Activated CD4-positive, alpha-beta T cell treated with anti-CD3 and anti-CD28 coated beads for 36 hours (primary cell): ENCODE measurements around the gene ALDH9A1. TPM values are rescaled to one million over a fixed set of nuclear protein-coding genes. Genes with fewer than 3 reads are reported as not detected.
"Not testable (repeated sequence)": the region's sequence is repeated elsewhere in the genome, so short reads cannot be mapped to it uniquely, and the experiment has no call there.

Source experiments
- ATAC-seq: fragments of 200-7000 bp; cut with Tn5 transposase; one replicate; pipeline ENCODE4 v1.10.0; 2021; ENCODE audit warnings: mild to moderate bottlenecking, moderate library complexity
- CTCF ChIA-PET: fragments of 350-600 bp; sonication (Branson Sonifier 250); formaldehyde crosslinking; loops from one replicate; lab custom pipeline; 2021; ENCODE audit warnings: antibody characterized with exemption; lab: Charles Lee
- POLR2A ChIA-PET: fragments of 350-600 bp; sonication (Branson Sonifier 250); formaldehyde crosslinking; loops from one replicate; lab custom pipeline; 2021; ENCODE audit warnings: antibody characterized with exemption, inconsistent platforms; lab: Charles Lee
- DNase-seq: peaks from one replicate; pipeline ENCODE4 v3.0.0-alpha.2; 2020
- H3K27ac Mint-ChIP-seq: one replicate; pipeline ENCODE4 v1.8.0; 2021; ENCODE audit warnings: mixed read lengths
- H3K27me3 Mint-ChIP-seq: one replicate; pipeline ENCODE4 v1.8.0; 2021; ENCODE audit warnings: mixed read lengths
- H3K36me3 Mint-ChIP-seq: one replicate; pipeline ENCODE4 v1.8.0; 2021; ENCODE audit warnings: low read depth, mixed read lengths
- H3K4me1 Mint-ChIP-seq: one replicate; pipeline ENCODE4 v1.8.0; 2021; ENCODE audit warnings: mixed read lengths
- H3K4me3 Mint-ChIP-seq: one replicate; pipeline ENCODE4 v1.8.0; 2021; ENCODE audit warnings: mild to moderate bottlenecking, moderate library complexity, mixed read lengths
- H3K9me3 Mint-ChIP-seq: one replicate; pipeline ENCODE4 v1.8.0; 2021; ENCODE audit warnings: low read depth, mixed read lengths
- intact Hi-C, 2 experiments: fragments of 100-400 bp; cut with DNase I in 1 of 2; cut with micrococcal nuclease in 1 of 2; formaldehyde crosslinking; loops; one replicate each; pipeline versions ENCODE4 v1.14.2 to v1.15.1; 2022 to 2024; cut with DNase I, micrococcal nuclease
- total RNA-seq, 2 experiments: library from RNA; stranded (reverse); gene quantifications; one replicate each; pipeline ENCODE4 v1.2.3, GENCODE V29; 2021

ALDH9A1 gene
- total RNA-seq, 2 experiments from 2014 or later: 29.0 to 37.6 TPM

DNA sequence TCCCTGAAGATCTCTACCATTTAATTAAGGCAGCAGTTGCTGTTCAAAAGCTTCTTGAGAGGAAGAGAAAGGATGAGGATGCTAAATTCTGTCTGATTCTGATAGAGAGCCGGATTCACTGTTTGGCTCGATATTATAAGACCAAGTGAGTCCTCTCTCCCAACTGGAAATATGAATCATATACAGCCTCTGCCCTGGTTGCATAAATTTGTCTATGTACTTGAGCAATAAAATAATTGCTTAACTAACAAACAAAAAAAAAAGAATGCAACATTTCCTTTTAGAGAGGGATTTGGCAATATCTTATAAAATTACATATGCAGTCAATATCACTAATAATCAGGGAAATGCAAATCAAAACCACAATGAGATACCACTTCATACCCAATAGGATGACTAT is 26.8 kb downstream of the ALDH9A1 start:
- Mint-ChIP-seq H3K27me3 (no peaks in the 10 kb centered on the region), H3K4me1 (peaks cover 8% of the 10 kb centered on the region), H3K27ac (no peak overlapping the region), H3K4me3 (no peak overlapping the region), H3K9me3 (no peaks in the 10 kb centered on the region), H3K36me3 (peaks cover 48% of the 10 kb centered on the region)
- intact Hi-C loops: no loop called here
- ChIA-PET CTCF (no interaction called here), POLR2A (no interaction called here)
- ATAC-seq: no peak
- DNase-seq: no peak

DNA sequence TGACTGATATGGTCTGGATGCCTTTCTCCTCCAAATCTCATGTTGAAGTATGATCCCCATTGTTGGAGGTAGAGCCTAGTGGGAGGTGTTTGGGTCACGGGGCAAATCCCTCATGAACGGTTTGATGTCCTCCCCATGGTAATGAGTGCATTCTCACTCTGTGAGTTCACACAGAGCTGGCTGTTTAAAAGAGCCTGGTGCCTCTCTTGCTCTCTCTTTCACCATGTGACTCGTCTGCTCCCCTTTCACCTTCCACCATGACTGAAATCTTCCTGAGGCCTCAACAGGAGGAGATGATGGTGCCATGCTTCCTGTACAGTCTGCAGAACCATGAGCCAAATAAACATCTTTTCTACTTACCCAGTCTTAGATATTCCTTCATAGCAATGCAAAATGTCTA is 30.2 kb downstream of the ALDH9A1 start:
- Mint-ChIP-seq H3K27ac (no peak overlapping the region), H3K27me3 (no peaks in the 10 kb centered on the region), H3K4me3 (no peak overlapping the region), H3K36me3 (peaks cover 53% of the 10 kb centered on the region), H3K9me3 (no peaks in the 10 kb centered on the region), H3K4me1 (peaks cover 8% of the 10 kb centered on the region)
- ATAC-seq (peak; percentile 42), DNase-seq (peak; percentile 14)
- intact Hi-C loops: no loop called here
- ChIA-PET CTCF (no interaction called here), POLR2A (interaction anchor here (0.6 kb wide), 1 partner anchor 21 kb away, joined by 3 read pairs; no protein-coding TSS in a partner anchor)

DNA sequence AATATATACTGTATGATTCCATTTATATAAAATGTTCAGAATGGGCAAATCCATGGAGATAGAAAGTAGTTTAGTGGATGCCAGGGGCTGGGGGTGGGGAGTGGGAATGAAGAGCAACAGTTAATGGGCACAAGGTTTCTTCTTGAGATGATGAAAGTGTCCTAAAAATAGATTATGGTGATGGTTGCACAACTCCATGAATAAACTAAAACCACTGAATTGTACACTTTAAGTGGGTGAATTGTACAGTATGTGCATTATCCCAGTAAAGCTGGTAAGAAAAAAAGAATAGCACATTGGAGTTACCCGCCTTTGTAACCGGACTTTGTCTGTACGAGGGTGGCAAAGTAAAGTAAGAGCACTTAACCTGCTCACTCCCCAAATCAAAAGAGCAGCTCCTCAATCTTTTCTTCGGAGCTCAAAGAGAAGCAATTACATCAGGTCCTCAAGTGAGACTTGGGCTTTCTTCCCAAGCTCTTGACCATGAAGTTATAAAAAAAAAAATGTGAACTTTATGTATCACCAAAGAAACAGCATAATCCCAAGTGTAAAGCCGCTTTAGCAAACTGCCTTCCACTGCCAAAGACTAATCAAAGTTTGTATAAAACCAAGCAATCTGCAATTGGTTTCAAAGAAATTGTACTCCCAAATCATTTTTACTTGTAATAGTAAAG is 32.1 kb downstream of the ALDH9A1 start:
- H3K36me3 Mint-ChIP-seq: peaks cover 45% of the 10 kb centered on the region
- H3K4me3 Mint-ChIP-seq: no peak overlapping the region
- intact Hi-C loops: no loop called here
- H3K4me1 Mint-ChIP-seq: peaks cover 8% of the 10 kb centered on the region
- POLR2A ChIA-PET: no interaction called here
- ATAC-seq (no peak), DNase-seq (no peak)
- H3K9me3 Mint-ChIP-seq: no peaks in the 10 kb centered on the region
- H3K27me3 Mint-ChIP-seq: no peaks in the 10 kb centered on the region
- CTCF ChIA-PET: interaction anchor here (1.1 kb wide), 1 partner anchor 297 kb away, joined by 3 read pairs; no protein-coding TSS in a partner anchor
- H3K27ac Mint-ChIP-seq: no peak overlapping the region

DNA sequence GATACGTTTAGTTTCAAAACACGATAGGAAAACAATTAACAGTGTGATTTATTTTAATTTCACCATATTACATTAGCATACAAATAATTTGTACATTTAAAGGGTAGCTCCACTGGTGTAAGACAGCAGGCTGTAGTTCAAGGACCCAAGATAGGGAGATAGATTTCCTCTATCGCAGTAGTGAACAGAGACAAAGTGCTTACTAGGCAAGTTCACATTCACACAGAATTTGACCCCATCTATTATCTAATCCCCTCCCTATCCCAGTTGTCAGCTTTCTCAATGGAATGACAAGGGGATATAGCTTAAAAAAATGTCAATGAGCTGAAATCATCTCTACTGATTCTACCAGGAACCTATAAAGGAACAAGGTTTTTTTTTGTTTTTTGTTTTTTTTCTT is 36.2 kb downstream of the ALDH9A1 start:
- CTCF ChIA-PET: interaction anchor here (0.7 to 0.9 kb wide), 2 partner anchors 70 to 416 kb away, joined by 3 read pairs; no protein-coding TSS in a partner anchor
- peaks cover 31% of the 10 kb centered on the region for H3K36me3 Mint-ChIP-seq
- POLR2A ChIA-PET: no interaction called here
- no peak overlapping the region for H3K4me3 Mint-ChIP-seq
- intact Hi-C loops: loop anchor here in 1 of 2 experiments (2.0 kb wide), 1 partner anchor 19 kb away; no protein-coding TSS in a partner anchor
- peaks cover 2% of the 10 kb centered on the region for H3K4me1 Mint-ChIP-seq
- ATAC-seq: no peak
- H3K27ac Mint-ChIP-seq: peak overlapping the region; percentile 14
- no peak for DNase-seq
- H3K9me3 Mint-ChIP-seq: no peaks in the 10 kb centered on the region
- no peaks in the 10 kb centered on the region for H3K27me3 Mint-ChIP-seq

DNA sequence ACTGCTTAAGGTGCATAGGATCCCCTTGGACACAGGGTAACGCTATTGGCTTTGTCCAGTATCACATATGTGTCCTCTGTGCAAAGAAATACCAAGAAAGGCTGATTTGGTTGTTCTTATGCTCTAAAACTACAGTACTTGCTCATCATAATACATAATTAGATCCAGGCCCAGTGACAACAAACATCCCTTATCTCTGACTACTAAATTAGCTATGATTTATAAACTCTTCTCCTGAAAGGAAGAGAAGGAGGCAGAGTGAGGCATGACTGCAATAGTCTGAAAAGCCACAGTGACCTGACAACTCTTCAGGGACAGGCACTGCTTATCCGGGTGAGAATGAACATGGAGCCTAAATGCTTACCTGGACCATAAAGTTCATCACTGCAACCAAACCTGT is 36.7 kb downstream of the ALDH9A1 start:
- H3K4me3 Mint-ChIP-seq: no peak overlapping the region
- peaks cover 2% of the 10 kb centered on the region for H3K4me1 Mint-ChIP-seq
- H3K9me3 Mint-ChIP-seq: no peaks in the 10 kb centered on the region
- H3K36me3 Mint-ChIP-seq: peaks cover 27% of the 10 kb centered on the region
- DNase-seq (no peak), ATAC-seq (no peak)
- ChIA-PET POLR2A (no interaction called here), CTCF (interaction anchor here (0.6 to 0.9 kb wide), 4 partner anchors 9 to 416 kb away, joined by 3 read pairs; no protein-coding TSS in a partner anchor)
- intact Hi-C loops: loop anchor here in 1 of 2 experiments (2.0 kb wide), 1 partner anchor 19 kb away; no protein-coding TSS in a partner anchor
- no peaks in the 10 kb centered on the region for H3K27me3 Mint-ChIP-seq
- H3K27ac Mint-ChIP-seq: peak overlapping the region; percentile 1

DNA sequence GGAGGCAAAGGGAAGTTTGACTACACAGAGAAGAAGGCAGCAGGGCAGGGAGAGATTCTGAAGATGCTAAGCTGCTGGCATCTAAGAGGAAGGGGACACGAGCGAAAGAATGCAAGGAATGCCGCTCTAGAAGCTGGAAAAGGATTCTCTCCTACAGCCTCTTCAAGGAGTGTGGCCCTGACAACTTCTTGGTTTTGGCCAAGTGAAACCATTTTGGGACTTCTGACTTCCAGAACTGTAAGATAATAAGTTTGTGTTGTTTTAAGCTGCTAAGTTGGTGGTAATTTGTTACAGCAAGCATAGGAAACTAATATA is 38.8 kb downstream of the ALDH9A1 start:
- ChIA-PET CTCF (interaction anchor here (2.2 kb wide), 1 partner anchor 57 kb away, joined by 5 read pairs; no protein-coding TSS in a partner anchor), POLR2A (no interaction called here)
- DNase-seq (no peak), ATAC-seq (no peak)
- Mint-ChIP-seq H3K4me3 (no peak overlapping the region), H3K4me1 (no peaks in the 10 kb centered on the region), H3K9me3 (no peaks in the 10 kb centered on the region), H3K27ac (no peak overlapping the region), H3K36me3 (peaks cover 22% of the 10 kb centered on the region), H3K27me3 (no peaks in the 10 kb centered on the region)
- intact Hi-C loops: no loop called here

DNA sequence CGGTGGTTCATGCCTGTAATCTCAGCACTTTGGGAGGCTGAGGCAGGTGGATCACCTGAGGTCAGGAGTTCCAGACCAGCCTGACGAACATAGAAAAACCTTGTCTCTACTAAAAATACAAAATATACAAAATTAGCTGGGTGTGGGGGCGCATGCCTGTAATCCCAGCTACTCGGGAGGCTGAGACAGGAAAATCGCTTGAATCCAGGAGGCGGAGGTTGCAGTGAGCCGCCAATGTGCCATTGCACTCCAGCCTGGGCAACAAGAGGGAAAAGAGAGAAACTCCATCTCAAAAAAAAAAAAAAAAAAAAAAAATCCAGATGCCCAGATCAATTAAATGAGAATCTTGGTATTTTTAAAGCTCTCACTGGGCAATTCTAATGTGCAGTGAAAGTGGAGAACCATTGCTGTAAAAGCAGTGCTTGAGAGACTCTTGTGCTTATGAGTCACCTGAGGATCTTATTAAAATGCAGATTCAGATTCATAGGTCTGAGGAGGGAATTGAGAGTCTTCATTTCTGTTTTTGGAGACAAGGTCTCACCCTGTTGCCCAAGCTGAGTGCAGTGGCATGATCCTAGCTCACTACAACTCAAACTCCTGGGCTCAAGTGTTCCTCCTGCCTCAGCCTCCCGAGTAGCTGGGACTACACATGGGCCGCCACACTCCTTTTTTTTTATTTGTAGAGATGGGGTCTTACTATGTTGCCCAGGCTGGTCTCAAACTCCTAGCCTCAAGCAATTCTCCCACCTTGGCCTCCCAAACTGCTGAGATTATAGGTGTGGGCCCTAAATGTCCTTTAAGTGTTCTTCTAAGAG is 39.4 kb downstream of the ALDH9A1 start:
- H3K9me3 Mint-ChIP-seq, intact Hi-C loops, H3K27me3 Mint-ChIP-seq, H3K4me1 Mint-ChIP-seq, DNase-seq, H3K4me3 Mint-ChIP-seq, H3K27ac Mint-ChIP-seq, ATAC-seq, POLR2A ChIA-PET: not testable (repeated sequence)
- H3K36me3 Mint-ChIP-seq: peaks cover 24% of the 10 kb centered on the region
- CTCF ChIA-PET: interaction anchor here (2.2 kb wide), 1 partner anchor 57 kb away, joined by 5 read pairs; no protein-coding TSS in a partner anchor

DNA sequence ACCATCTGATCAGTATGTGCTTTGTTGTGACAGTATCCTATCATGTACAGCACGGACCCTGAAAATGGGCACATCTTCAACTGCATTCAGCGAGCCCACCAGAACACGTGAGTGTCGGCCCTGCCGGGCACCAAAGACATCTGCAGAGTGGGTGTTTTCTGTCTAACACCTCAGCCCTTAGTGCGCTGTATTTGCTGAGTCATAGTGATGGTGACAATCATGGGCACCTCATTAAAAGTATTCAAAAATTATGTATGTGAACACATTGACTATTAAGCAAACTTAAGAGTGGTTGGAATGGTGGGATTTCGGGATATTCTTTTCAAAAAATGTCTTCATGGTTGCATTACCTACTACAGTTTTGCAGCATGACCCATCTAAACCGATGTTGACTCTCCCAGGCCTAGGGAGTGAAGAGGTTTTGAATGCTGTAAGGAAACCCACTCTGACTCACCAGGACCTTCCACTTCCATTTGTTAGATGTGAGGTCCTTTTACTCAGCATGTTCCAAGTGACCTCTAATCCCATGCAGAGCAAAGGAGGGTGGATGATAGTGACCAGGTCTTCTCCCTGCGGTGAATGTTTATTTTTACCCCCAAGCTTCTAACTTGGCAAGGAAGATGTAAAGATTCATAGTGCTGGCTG is 47.3 kb downstream of the ALDH9A1 start:
- ATAC-seq: no peak
- Mint-ChIP-seq H3K27ac (no peak overlapping the region), H3K9me3 (no peaks in the 10 kb centered on the region), H3K4me3 (no peak overlapping the region), H3K36me3 (peaks cover 8% of the 10 kb centered on the region), H3K4me1 (peaks cover 7% of the 10 kb centered on the region), H3K27me3 (no peaks in the 10 kb centered on the region)
- intact Hi-C loops: no loop called here
- no peak for DNase-seq
- ChIA-PET CTCF (no interaction called here), POLR2A (no interaction called here)

DNA sequence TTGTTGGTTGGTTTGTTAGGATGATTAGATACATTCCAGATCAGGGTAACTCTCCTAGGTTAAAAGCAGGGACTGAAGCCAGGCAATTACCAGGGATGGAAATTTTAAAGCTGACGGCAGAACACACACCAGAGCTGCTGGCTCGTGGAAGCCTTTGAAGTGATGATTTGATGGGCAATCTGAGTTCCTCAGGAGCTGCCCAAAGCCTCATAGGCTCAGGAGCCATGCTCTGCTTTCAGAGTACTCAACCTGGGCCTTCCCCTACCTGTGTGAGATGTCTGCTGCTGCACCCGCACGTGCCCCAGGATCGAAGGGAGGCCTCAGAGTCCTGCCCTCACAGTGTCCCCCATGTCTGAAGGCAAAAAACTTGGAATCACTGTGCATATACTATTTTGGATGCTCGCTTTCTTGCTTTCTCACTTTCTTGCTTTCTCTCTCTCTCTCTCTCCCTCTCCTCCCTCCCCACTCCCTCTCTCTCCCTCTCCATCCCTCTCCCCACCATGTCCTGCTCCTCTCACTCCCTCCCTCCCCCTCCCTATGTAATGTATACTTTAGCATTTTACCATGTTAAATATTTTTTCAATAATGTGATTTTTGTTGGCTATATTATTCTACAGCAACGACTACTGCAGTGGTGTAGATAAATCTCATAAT is 49.3 kb downstream of the ALDH9A1 start:
- POLR2A ChIA-PET: no interaction called here
- no peaks in the 10 kb centered on the region for H3K27me3 Mint-ChIP-seq
- no peak for ATAC-seq
- CTCF ChIA-PET: interaction anchor here (0.6 to 1.4 kb wide), 2 partner anchors 9 to 93 kb away, joined by 3 read pairs; no protein-coding TSS in a partner anchor
- intact Hi-C loops: no loop called here
- H3K4me1 Mint-ChIP-seq: peaks cover 18% of the 10 kb centered on the region
- H3K4me3 Mint-ChIP-seq: no peak overlapping the region
- DNase-seq: no peak
- no peak overlapping the region for H3K27ac Mint-ChIP-seq
- H3K9me3 Mint-ChIP-seq: no peaks in the 10 kb centered on the region
- peaks cover 3% of the 10 kb centered on the region for H3K36me3 Mint-ChIP-seq

DNA sequence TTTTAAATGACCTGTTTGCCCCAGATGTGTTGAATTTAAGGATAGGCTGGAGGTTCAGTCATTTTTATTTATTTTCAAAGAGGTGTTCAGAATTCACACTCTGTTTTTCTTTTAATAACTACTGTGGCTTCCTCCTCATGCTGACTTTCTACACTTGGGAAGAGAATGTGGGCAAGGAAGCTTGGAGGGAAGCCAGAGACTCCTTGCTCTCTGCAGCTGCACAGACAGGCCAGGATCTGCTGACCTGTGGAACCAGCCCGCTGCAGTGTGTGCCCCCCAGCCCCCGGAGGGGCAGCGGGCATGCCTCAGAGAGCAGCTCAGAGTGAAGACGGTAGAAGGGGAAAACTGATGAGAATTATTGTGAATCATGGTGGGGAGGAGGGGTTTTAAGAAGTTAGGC is 50.4 kb downstream of the ALDH9A1 start:
- ATAC-seq (no peak), DNase-seq (no peak)
- no peaks in the 10 kb centered on the region for H3K27me3 Mint-ChIP-seq
- no peak overlapping the region for H3K4me3 Mint-ChIP-seq
- H3K9me3 Mint-ChIP-seq: no peaks in the 10 kb centered on the region
- POLR2A ChIA-PET: interaction anchor here (0.5 to 0.6 kb wide), 2 partner anchors 48 to 125 kb away, joined by 3 to 5 read pairs; no protein-coding TSS in a partner anchor
- H3K36me3 Mint-ChIP-seq: no peaks in the 10 kb centered on the region
- no peak overlapping the region for H3K27ac Mint-ChIP-seq
- intact Hi-C loops: loop anchor here in 1 of 2 experiments (2.0 kb wide), 1 partner anchor 15 kb away; no protein-coding TSS in a partner anchor
- H3K4me1 Mint-ChIP-seq: peaks cover 20% of the 10 kb centered on the region
- CTCF ChIA-PET: interaction anchor here (0.7 kb wide), 1 partner anchor 31 kb away, joined by 4 read pairs; no protein-coding TSS in a partner anchor
